ENCODE measurements around the gene CEP72. TPM values are rescaled to one million over a fixed set of nuclear protein-coding genes. Genes with fewer than 3 reads are reported as not detected.

The CEP72 gene
- total and polyA plus RNA-seq, 10 of the 15 experiments (the other 5 are each of a cell fraction or from before 2014, with no cell fraction given) = 0.35 to 13.5 (median 8.3) TPM

- no TSS peak for BruUV-seq (replicated peaks)
- SMC1A ChIA-PET (ENCODE audit: uncharacterized antibody, unreplicated experiment) = no interaction called here
- H3K36me3 ChIP-seq (ENCODE audit: control insufficient read depth in 2 of 2, insufficient read depth in 2 of 2, low read length in 1 of 2) = no peaks in the 10 kb centered on the region
- no peaks in the 10 kb centered on the region; the same call in 2 of the 3 replicates for H3K9me3 ChIP-seq (replicated peaks; ENCODE audit: control insufficient read depth, insufficient read depth, low read length)
- H3K79me2 ChIP-seq (ENCODE audit: control insufficient read depth, insufficient read depth, low read length) = no peaks in the 10 kb centered on the region
- TF ChIP-seq ZNF622 (IDR thresholded peaks at IDR 0.05) = no peak
- no peak for TF ChIP-seq BACH1 (IDR thresholded peaks at IDR 0.05; ENCODE audit: borderline replicate concordance)
- TF ChIP-seq LARP7 (IDR thresholded peaks at IDR 0.05) = no peak
- no peak for TF ChIP-seq SP1 (IDR thresholded peaks at IDR 0.05; ENCODE audit: low read depth, low read length)
- TF ChIP-seq ZBTB33 (IDR thresholded peaks at IDR 0.05) = no peak
- no peak for TF ChIP-seq FOXK2 (IDR thresholded peaks at IDR 0.05)
- no peak for TF ChIP-seq ZNF687 (IDR thresholded peaks at IDR 0.05)
- no peak for TF ChIP-seq GATAD2B (conservative IDR thresholded peaks at IDR 0.05; ENCODE audit: low read depth)
- DNase-seq (ENCODE audit: low read depth, low spot score) = no peak
- RAD21 ChIA-PET (ENCODE audit: unreplicated experiment) = no interaction called here
- H3K4me1 ChIP-seq (ENCODE audit: control insufficient read depth, insufficient read depth, low read length) = no peaks in the 10 kb centered on the region
- H2AFZ ChIP-seq (ENCODE audit: control insufficient read depth, low read depth, low read length) = no peak overlapping the region
- intact Hi-C loops (cut with micrococcal nuclease; ENCODE audit: unreplicated experiment) = no loop called here
- ATAC-seq = no peak
- H3K4me3 ChIP-seq = no peak overlapping the region
- CTCF ChIA-PET = no interaction called here
- no peak for FAIRE-seq
- no peak overlapping the region for H3K4me2 ChIP-seq (ENCODE audit: control insufficient read depth, insufficient read depth)
- H3K27me3 ChIP-seq (replicated peaks in 1 of 2; ENCODE audit: control insufficient read depth in 2 of 2, insufficient read depth in 2 of 2, low read length in 1 of 2) = no peaks in the 10 kb centered on the region; a peak in 1 of 4 replicates
- H3K9ac ChIP-seq (ENCODE audit: control insufficient read depth, insufficient read depth, low read length) = no peak overlapping the region
- 52% methylated on average over 8 of the region's 8 CpGs for WGBS (ENCODE audit: insufficient coverage, insufficient replicate concordance, low lambda C conversion rate, missing lambda C conversion rate)
- no peaks in the 10 kb centered on the region for H4K20me1 ChIP-seq (ENCODE audit: control insufficient read depth, insufficient read depth)
- POLR2A ChIA-PET = no interaction called here
- no peak overlapping the region for H3K27ac ChIP-seq (ENCODE audit: control insufficient read depth, insufficient read depth)
- in situ Hi-C loops (cut with MboI) = no loop called here
Observed at GRCh38 chr5:570886-571285, 41.3 kb upstream of the CEP72 start.

All from GM12878 (cell line).